ENCODE data around the gene MPC1.

Gene MPC1

DNA sequence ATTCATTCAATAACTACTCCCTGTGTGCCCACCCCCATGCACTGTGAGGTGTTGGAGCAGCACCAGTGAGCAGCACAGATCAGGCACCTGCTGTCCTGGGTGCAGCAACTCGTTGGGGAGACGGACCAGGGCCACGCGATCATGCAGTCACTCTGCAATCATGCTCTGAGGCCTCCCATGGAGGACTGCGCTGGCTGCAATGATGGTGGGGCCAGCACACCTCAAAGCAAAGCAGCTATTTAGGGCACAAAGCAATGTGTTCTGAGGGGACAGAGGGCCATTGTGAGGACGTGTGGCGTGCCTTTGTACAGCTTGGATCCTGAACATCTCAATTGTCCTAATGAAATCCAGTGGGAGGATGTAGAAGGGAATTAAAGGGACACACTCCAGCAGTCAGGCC is 41.0 kb upstream of the MPC1 start:
- Histone ChIP-seq H3F3A (ENCODE audit: insufficient read depth, low read length) (peaks cover 15% of the 10 kb centered on the region), H3K9ac (ENCODE audit: low read length) (no peak overlapping the region), H4K20me1 (ENCODE audit: insufficient read depth, low read length) (no peaks in the 10 kb centered on the region), H3K4me3 (ENCODE audit: low read length) (no peak overlapping the region), H3K79me2 (ENCODE audit: low read length) (no peaks in the 10 kb centered on the region), H3K4me1 (ENCODE audit: low read length) (peaks cover 19% of the 10 kb centered on the region), H3K9me3 (replicated peaks; ENCODE audit: insufficient read depth, low read length) (no peaks in the 10 kb centered on the region), H2AFZ (ENCODE audit: low read length) (no peak overlapping the region), H3K4me2 (ENCODE audit: low read depth, low read length) (no peak overlapping the region), H3K36me3 (replicated peaks; ENCODE audit: insufficient read depth, low read length) (no peaks in the 10 kb centered on the region), H3K9me2 (replicated peaks; ENCODE audit: insufficient read depth, low read length) (no peaks in the 10 kb centered on the region), H3K27ac (ENCODE audit: low read length) (no peak overlapping the region), H3K27me3 (replicated peaks; ENCODE audit: insufficient read depth, low read length) (no peaks in the 10 kb centered on the region)
- no peak for TF ChIP-seq EZH2phosphoT487 (IDR thresholded peaks at IDR 0.05; ENCODE audit: low read length)
- TF ChIP-seq CTCF (IDR thresholded peaks at IDR 0.05; ENCODE audit: low read length): no peak
- no peak for TF ChIP-seq EZH2 (optimal IDR thresholded peaks at IDR 0.05; ENCODE audit: low read depth, low read length)
- DNase-seq: no peak

DNA sequence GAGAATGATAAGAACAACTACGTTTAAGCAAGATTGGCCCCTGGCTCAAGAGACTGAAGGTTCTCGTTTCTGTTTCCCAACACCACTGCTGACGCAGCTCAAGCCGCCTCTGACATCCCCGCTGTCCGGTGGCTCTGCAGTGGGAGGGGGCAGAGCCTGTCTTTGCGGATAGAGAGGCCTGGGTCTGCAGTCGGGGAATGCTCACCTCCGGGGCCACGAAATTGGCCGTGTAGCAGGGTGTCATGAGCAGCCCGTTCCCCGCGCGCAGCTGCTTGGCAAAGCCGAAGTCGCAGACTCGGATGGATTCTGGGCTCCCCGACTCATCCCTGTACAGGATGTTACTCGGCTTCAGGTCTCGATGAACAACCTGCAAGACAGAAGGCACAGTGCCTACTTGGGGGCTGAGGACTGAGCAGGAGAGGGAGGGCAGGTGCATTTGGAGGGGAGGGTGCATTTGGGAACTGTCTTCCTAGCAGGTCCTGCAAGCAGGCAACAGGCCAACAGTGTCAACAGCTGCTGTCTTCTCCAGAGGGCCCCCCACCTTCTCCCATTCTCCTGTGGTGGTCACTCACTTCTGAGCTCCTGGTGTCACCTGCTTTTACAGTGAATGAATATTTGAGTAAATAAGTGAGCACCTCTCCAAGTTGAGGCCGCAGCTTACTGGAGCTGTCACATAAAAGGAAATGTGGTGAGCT is 40.5 kb upstream of the MPC1 start:
- no peak overlapping the region for H2AFZ ChIP-seq (ENCODE audit: low read length)
- H3K27ac ChIP-seq (ENCODE audit: low read length): no peak overlapping the region
- DNase-seq: no peak
- H3K79me2 ChIP-seq (ENCODE audit: low read length): no peaks in the 10 kb centered on the region
- H3K9me2 ChIP-seq (replicated peaks; ENCODE audit: insufficient read depth, low read length): no peaks in the 10 kb centered on the region
- no peaks in the 10 kb centered on the region for H3K27me3 ChIP-seq (replicated peaks; ENCODE audit: insufficient read depth, low read length)
- H3K4me1 ChIP-seq (ENCODE audit: low read length): peaks cover 25% of the 10 kb centered on the region
- peaks cover 16% of the 10 kb centered on the region for H3F3A ChIP-seq (ENCODE audit: insufficient read depth, low read length)
- H3K4me3 ChIP-seq (ENCODE audit: low read length): no peak overlapping the region
- TF ChIP-seq CTCF (IDR thresholded peaks at IDR 0.05; ENCODE audit: low read length): no peak
- TF ChIP-seq EZH2phosphoT487 (IDR thresholded peaks at IDR 0.05; ENCODE audit: low read length): no peak
- no peak for TF ChIP-seq EZH2 (optimal IDR thresholded peaks at IDR 0.05; ENCODE audit: low read depth, low read length)
- H3K9me3 ChIP-seq (replicated peaks; ENCODE audit: insufficient read depth, low read length): no peaks in the 10 kb centered on the region
- no peak overlapping the region for H3K9ac ChIP-seq (ENCODE audit: low read length)
- no peak overlapping the region for H3K4me2 ChIP-seq (ENCODE audit: low read depth, low read length)
- no peaks in the 10 kb centered on the region for H3K36me3 ChIP-seq (replicated peaks; ENCODE audit: insufficient read depth, low read length)
- H4K20me1 ChIP-seq (ENCODE audit: insufficient read depth, low read length): no peaks in the 10 kb centered on the region

DNA sequence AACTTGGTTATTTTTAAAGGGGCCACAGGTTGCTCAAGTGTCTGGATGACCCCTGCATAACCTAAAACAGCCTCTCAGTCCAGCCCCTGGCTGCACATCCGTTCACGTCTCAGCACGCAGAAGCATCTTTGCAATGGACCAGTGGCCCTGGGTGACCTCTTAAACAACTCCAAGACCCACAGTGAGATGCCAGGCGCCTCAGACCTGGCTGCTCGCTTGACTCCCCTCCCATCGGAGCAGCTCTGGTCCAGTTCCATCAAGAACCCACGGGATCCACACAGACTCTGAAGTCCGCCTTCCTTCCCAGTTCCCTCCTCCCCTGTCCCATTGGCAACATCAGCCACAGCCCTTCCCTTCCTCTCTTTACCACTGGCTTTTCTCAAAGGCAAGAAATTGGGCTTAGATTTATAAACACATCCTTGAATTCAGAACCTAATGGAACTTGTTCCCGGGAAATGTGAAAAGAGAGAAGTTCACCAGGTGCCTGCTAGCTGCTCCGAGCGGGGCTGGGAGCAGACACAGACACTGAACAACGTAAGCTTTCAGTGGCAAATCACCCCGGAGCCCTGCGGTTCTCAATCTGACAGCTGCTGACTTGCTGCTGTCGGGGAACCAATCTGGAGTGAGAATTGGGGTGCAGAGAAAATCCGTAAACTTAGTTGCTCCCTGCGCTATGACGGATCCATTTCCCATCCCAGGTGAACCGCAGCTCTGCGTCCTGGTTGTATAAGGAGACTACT is 39.6 kb upstream of the MPC1 start:
- TF ChIP-seq CTCF (IDR thresholded peaks at IDR 0.05; ENCODE audit: low read length) (no peak), EZH2phosphoT487 (IDR thresholded peaks at IDR 0.05; ENCODE audit: low read length) (no peak), EZH2 (optimal IDR thresholded peaks at IDR 0.05; ENCODE audit: low read depth, low read length) (no peak)
- Histone ChIP-seq H3K9ac (ENCODE audit: low read length) (no peak overlapping the region), H3K4me2 (ENCODE audit: low read depth, low read length) (no peak overlapping the region), H4K20me1 (ENCODE audit: insufficient read depth, low read length) (no peaks in the 10 kb centered on the region), H3K36me3 (replicated peaks; ENCODE audit: insufficient read depth, low read length) (no peaks in the 10 kb centered on the region), H3K79me2 (ENCODE audit: low read length) (no peaks in the 10 kb centered on the region), H3F3A (ENCODE audit: insufficient read depth, low read length) (peaks cover 16% of the 10 kb centered on the region), H3K9me2 (replicated peaks; ENCODE audit: insufficient read depth, low read length) (no peaks in the 10 kb centered on the region), H3K4me1 (ENCODE audit: low read length) (peaks cover 25% of the 10 kb centered on the region), H3K27ac (ENCODE audit: low read length) (no peak overlapping the region), H3K27me3 (replicated peaks; ENCODE audit: insufficient read depth, low read length) (no peaks in the 10 kb centered on the region), H2AFZ (ENCODE audit: low read length) (no peak overlapping the region), H3K4me3 (ENCODE audit: low read length) (no peak overlapping the region), H3K9me3 (replicated peaks; ENCODE audit: insufficient read depth, low read length) (no peaks in the 10 kb centered on the region)
- DNase-seq: no peak
